Astrocyte (in vitro differentiated cells and primary cell): ENCODE results near the gene EBI3. TPM values are rescaled to one million over a fixed set of nuclear protein-coding genes. Genes with fewer than 3 reads are reported as not detected.
A peak's percentile ranks its signal among the peaks of the same experiment; 100 is the strongest.

Experiments
- DNase-seq: peaks from one replicate; pipeline ENCODE4 v3.0.0-alpha.2; 2010; ENCODE audit warnings: low read depth
- FAIRE-seq: peaks from 2 replicates; lab custom pipeline; 2011; peaks lifted over from hg19 to GRCh38; lab: Jason Lieb, UNC
- H2AFZ ChIP-seq: 2 replicates; pipeline ENCODE4 v1.6.0; 2012; ENCODE audit warnings: low read depth, low read length, inconsistent platforms
- H3K27ac ChIP-seq: 2 replicates; pipeline ENCODE4 v1.5.1; 2011; ENCODE audit warnings: low read depth, low read length, inconsistent platforms
- H3K27me3 ChIP-seq: 2 replicates; pipeline ENCODE4 v1.6.0; 2011; ENCODE audit warnings: low read length, inconsistent platforms; ENCODE audit not compliant: insufficient read depth
- H3K36me3 ChIP-seq: 2 replicates; pipeline ENCODE4 v1.5.1; 2011; ENCODE audit warnings: low read length, inconsistent platforms; ENCODE audit not compliant: insufficient read depth
- H3K4me1 ChIP-seq: 2 replicates; pipeline ENCODE4 v1.5.1; 2011; ENCODE audit warnings: low read length, inconsistent platforms; ENCODE audit not compliant: insufficient read depth
- H3K4me2 ChIP-seq: 2 replicates; pipeline ENCODE4 v1.6.0; 2012; ENCODE audit warnings: low read length, inconsistent platforms
- H3K4me3 ChIP-seq: 2 replicates; pipeline ENCODE4 v1.5.1; 2011; ENCODE audit warnings: low read depth, mild to moderate bottlenecking, low read length, inconsistent platforms; ENCODE audit not compliant: insufficient read depth
- H3K79me2 ChIP-seq: 2 replicates; pipeline ENCODE4 v1.6.0; 2012; ENCODE audit warnings: mild to moderate bottlenecking, low read length, inconsistent platforms; ENCODE audit not compliant: insufficient read depth
- H3K9ac ChIP-seq: 2 replicates; pipeline ENCODE4 v1.6.0; 2012; ENCODE audit warnings: mild to moderate bottlenecking, low read length, inconsistent platforms
- H3K9me3 ChIP-seq: 2 replicates; pipeline ENCODE4 v1.5.1; 2012; ENCODE audit warnings: low read depth, mild to moderate bottlenecking, low read length, inconsistent platforms; ENCODE audit not compliant: insufficient read depth
- H4K20me1 ChIP-seq: 2 replicates; pipeline ENCODE4 v1.6.0; 2012; ENCODE audit warnings: low read length, inconsistent platforms; ENCODE audit not compliant: insufficient read depth
- H3K27ac Mint-ChIP-seq: one replicate; pipeline ENCODE4 v1.8.0; 2021; ENCODE audit warnings: mild to moderate bottlenecking, mixed read lengths; ENCODE audit not compliant: unreplicated experiment
- H3K27me3 Mint-ChIP-seq: one replicate; pipeline ENCODE4 v1.8.0; 2021; ENCODE audit warnings: low read depth, mixed read lengths; ENCODE audit not compliant: unreplicated experiment
- H3K36me3 Mint-ChIP-seq: one replicate; pipeline ENCODE4 v1.8.0; 2021; ENCODE audit warnings: low read depth, mixed read lengths; ENCODE audit not compliant: unreplicated experiment
- H3K4me1 Mint-ChIP-seq: one replicate; pipeline ENCODE4 v1.8.0; 2021; ENCODE audit warnings: low read depth, mixed read lengths; ENCODE audit not compliant: unreplicated experiment
- H3K4me3 Mint-ChIP-seq: one replicate; pipeline ENCODE4 v1.8.0; 2021; ENCODE audit warnings: mild to moderate bottlenecking, moderate library complexity, mixed read lengths; ENCODE audit not compliant: unreplicated experiment
- H3K9me3 Mint-ChIP-seq: one replicate; pipeline ENCODE4 v1.8.0; 2021; ENCODE audit warnings: mild to moderate bottlenecking, mixed read lengths; ENCODE audit not compliant: unreplicated experiment
- EZH2 ChIP-seq: IDR thresholded peaks from 2 replicates; pipeline ENCODE4 v1.6.1; 2012; ENCODE audit warnings: mild to moderate bottlenecking, low read length, inconsistent platforms; ENCODE audit not compliant: insufficient read depth
- total RNA-seq: library from RNA; stranded (reverse); gene quantifications from 2 replicates; pipeline ENCODE4 v1.2.1, GENCODE V29; 2021
- TF ChIP-seq, protein P1 (sequence below): IDR thresholded peaks from 2 replicates; pipeline ENCODE4 v1.5.1; 2011; ENCODE audit warnings: low read depth, mild to moderate bottlenecking, inconsistent platforms, low read length, moderate library complexity; ENCODE audit not compliant: insufficient read depth

The EBI3 gene
- total RNA-seq, 1 donor from 2014 or later, result 5.4 TPM

- H3K9me3 Mint-ChIP-seq, result peaks cover 8% of the 10 kb centered on the region
- no peaks in the 10 kb centered on the region for H3K9me3 ChIP-seq
- H3K4me2 ChIP-seq, result no peak overlapping the region
- H3K79me2 ChIP-seq, result no peaks in the 10 kb centered on the region
- H3K4me1 Mint-ChIP-seq, result peaks cover 5% of the 10 kb centered on the region
- H3K4me3 Mint-ChIP-seq, result peak overlapping the region; percentile 82
- no peak overlapping the region for H3K9ac ChIP-seq
- H3K27me3 Mint-ChIP-seq, result peaks cover 64% of the 10 kb centered on the region
- H3K4me1 ChIP-seq, result no peaks in the 10 kb centered on the region
- no peak for DNase-seq
- peaks cover 31% of the 10 kb centered on the region for H3K27me3 ChIP-seq
- no peaks in the 10 kb centered on the region for H3K36me3 ChIP-seq
- no peak overlapping the region for H2AFZ ChIP-seq
- H3K36me3 Mint-ChIP-seq, result peaks cover 5% of the 10 kb centered on the region
- no peak for FAIRE-seq
- peak; percentile 68 for TF ChIP-seq EZH2
- TF ChIP-seq, protein P1, sequence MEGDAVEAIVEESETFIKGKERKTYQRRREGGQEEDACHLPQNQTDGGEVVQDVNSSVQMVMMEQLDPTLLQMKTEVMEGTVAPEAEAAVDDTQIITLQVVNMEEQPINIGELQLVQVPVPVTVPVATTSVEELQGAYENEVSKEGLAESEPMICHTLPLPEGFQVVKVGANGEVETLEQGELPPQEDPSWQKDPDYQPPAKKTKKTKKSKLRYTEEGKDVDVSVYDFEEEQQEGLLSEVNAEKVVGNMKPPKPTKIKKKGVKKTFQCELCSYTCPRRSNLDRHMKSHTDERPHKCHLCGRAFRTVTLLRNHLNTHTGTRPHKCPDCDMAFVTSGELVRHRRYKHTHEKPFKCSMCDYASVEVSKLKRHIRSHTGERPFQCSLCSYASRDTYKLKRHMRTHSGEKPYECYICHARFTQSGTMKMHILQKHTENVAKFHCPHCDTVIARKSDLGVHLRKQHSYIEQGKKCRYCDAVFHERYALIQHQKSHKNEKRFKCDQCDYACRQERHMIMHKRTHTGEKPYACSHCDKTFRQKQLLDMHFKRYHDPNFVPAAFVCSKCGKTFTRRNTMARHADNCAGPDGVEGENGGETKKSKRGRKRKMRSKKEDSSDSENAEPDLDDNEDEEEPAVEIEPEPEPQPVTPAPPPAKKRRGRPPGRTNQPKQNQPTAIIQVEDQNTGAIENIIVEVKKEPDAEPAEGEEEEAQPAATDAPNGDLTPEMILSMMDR, result no peak
- peaks cover 5% of the 10 kb centered on the region for H4K20me1 ChIP-seq
- H3K27ac Mint-ChIP-seq, result no peak overlapping the region
- no peak overlapping the region for H3K4me3 ChIP-seq
- no peak overlapping the region for H3K27ac ChIP-seq
These were observed 31.5 kb upstream of the EBI3 start for GRCh38 chr19:4197625-4198466.

- Histone ChIP-seq H3K9ac (no peak overlapping the region), H3K4me3 (no peak overlapping the region), H3K27me3 (peaks cover 31% of the 10 kb centered on the region), H3K4me1 (no peaks in the 10 kb centered on the region), H4K20me1 (peaks cover 5% of the 10 kb centered on the region), H3K27ac (no peak overlapping the region), H3K36me3 (no peaks in the 10 kb centered on the region), H3K9me3 (no peaks in the 10 kb centered on the region), H2AFZ (no peak overlapping the region), H3K4me2 (no peak overlapping the region), H3K79me2 (no peaks in the 10 kb centered on the region)
- peaks cover 5% of the 10 kb centered on the region for H3K36me3 Mint-ChIP-seq
- H3K27me3 Mint-ChIP-seq, result peaks cover 60% of the 10 kb centered on the region
- no peak overlapping the region for H3K27ac Mint-ChIP-seq
- FAIRE-seq, result no peak
- peaks cover 5% of the 10 kb centered on the region for H3K4me1 Mint-ChIP-seq
- peaks cover 8% of the 10 kb centered on the region for H3K9me3 Mint-ChIP-seq
- no peak for TF ChIP-seq EZH2
- TF ChIP-seq, protein P1, result no peak
- DNase-seq, result no peak
- H3K4me3 Mint-ChIP-seq, result peak overlapping the region; percentile 70
These were observed 30.7 kb upstream of the EBI3 start for GRCh38 chr19:4198467-4199126.
